Activated CD4-positive, alpha-beta memory T cell treated with anti-CD3 and anti-CD28 coated beads for 36 hours (primary cell): ENCODE measurements around the gene MARVELD1. TPM values are rescaled to one million over a fixed set of nuclear protein-coding genes. Genes with fewer than 3 reads are reported as not detected.
"Not testable (repeated sequence)": the region's sequence is repeated elsewhere in the genome, so short reads cannot be mapped to it uniquely, and the experiment has no call there.

Source experiments
- CTCF ChIA-PET: fragments of 350-600 bp; sonication (Branson Sonifier 250); formaldehyde crosslinking; loops from one replicate; lab custom pipeline; 2021; ENCODE audit warnings: antibody characterized with exemption, inconsistent platforms; lab: Charles Lee
- POLR2A ChIA-PET: fragments of 350-600 bp; sonication (Branson Sonifier 250); formaldehyde crosslinking; loops from one replicate; lab custom pipeline; 2021; ENCODE audit warnings: antibody characterized with exemption; lab: Charles Lee
- DNase-seq: peaks from one replicate; pipeline ENCODE4 v3.0.0-alpha.2; 2020
- H3K27ac Mint-ChIP-seq: one replicate; pipeline ENCODE4 v1.8.0; 2021; ENCODE audit warnings: mixed read lengths
- H3K27me3 Mint-ChIP-seq: one replicate; pipeline ENCODE4 v1.8.0; 2021; ENCODE audit warnings: mixed read lengths
- H3K36me3 Mint-ChIP-seq: one replicate; pipeline ENCODE4 v1.8.0; 2021; ENCODE audit warnings: mixed read lengths
- H3K4me1 Mint-ChIP-seq: one replicate; pipeline ENCODE4 v1.8.0; 2021; ENCODE audit warnings: low read depth, mixed read lengths
- H3K4me3 Mint-ChIP-seq: one replicate; pipeline ENCODE4 v1.8.0; 2021; ENCODE audit warnings: mild to moderate bottlenecking, mixed read lengths
- H3K9me3 Mint-ChIP-seq: one replicate; pipeline ENCODE4 v1.8.0; 2021; ENCODE audit warnings: mixed read lengths
- intact Hi-C: fragments of 100-400 bp; cut with micrococcal nuclease; formaldehyde crosslinking; loops from one replicate; pipeline ENCODE4 v1.15.1; 2023
- total RNA-seq, 2 experiments: library from RNA; stranded (reverse); gene quantifications; one replicate each; pipeline ENCODE4 v1.2.3, GENCODE V29; 2021

The MARVELD1 gene
- total RNA-seq, 2 experiments from 2014 or later, result 2.9 to 4.0 TPM

DNA sequence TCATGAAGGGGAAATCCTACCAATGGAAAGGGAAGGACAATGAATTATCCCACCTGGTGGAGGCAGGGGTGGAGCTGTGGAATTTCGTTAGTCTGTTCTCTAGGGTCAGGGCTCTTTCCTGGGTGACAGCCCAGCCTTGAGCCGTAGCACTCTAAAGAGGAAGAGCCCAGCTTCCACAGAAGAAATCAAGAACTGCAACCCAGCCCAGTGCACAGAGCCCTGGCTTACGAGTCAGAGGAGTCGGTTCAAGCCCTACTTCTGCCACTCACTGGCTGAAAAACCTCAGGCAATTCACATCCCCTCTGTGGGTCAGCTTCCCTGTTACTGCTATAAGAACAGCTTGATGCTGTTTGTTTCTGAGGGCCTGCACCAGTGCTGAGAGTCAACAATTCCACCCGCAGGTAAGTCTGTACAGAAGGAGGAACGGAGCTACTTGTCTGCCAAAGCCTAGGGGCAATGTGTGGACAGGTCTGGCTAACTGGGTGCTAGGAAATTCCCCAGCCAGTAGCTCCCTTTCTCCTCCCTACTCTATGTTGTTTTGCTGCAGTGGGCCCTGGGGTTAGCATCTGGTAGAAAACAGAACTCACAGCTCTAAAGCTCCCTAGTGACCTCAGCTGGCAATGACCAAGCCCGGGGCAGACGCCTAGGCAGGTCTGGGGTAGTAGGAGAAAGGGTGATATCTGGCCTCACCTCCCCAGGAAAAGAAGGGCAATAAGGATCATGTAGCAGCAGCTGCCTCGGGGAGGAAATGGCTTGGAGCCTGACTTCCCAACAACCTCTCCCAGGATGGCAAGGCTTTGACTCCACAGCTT is 29.8 kb upstream of the MARVELD1 start:
- ChIA-PET CTCF (interaction anchor here (0.9 to 1.9 kb wide), 8 partner anchors 14 to 112 kb away, joined by 3 to 12 read pairs (median 4); partner anchors contain the start of gene ZFYVE27), POLR2A (interaction anchor here (1.1 to 1.2 kb wide), 2 partner anchors 10 to 53 kb away, joined by 3 read pairs; partner anchors contain the start of gene ZFYVE27)
- H3K36me3 Mint-ChIP-seq, result no peaks in the 10 kb centered on the region
- no peaks in the 10 kb centered on the region for H3K9me3 Mint-ChIP-seq
- H3K27me3 Mint-ChIP-seq, result no peaks in the 10 kb centered on the region
- intact Hi-C loops, result no loop called here
- no peak overlapping the region for H3K4me3 Mint-ChIP-seq
- peaks cover 14% of the 10 kb centered on the region for H3K4me1 Mint-ChIP-seq
- DNase-seq, result no peak
- no peak overlapping the region for H3K27ac Mint-ChIP-seq

DNA sequence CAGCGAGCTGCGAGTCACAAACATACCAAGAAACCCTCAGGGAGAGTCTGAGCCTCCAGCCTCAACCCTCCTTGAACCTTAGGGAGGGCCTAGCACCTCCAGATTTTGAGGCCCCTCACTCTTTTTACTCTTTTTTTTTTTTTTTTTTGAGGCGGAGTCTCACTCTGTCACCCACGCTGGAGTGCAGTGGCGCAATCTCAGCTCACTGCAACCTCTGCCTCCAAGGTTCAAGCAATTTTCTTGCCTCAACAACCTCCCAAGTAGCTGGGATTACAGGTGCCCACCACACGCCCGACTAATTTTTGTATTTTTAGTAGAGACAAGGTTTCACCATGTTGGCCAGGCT is 29.2 kb upstream of the MARVELD1 start:
- H3K27me3 Mint-ChIP-seq, DNase-seq, H3K9me3 Mint-ChIP-seq, intact Hi-C loops, POLR2A ChIA-PET, H3K27ac Mint-ChIP-seq, H3K4me3 Mint-ChIP-seq, H3K36me3 Mint-ChIP-seq: not testable (repeated sequence)
- CTCF ChIA-PET, result interaction anchor here (0.9 to 1.9 kb wide), 5 partner anchors 17 to 52 kb away, joined by 3 to 12 read pairs (median 3); partner anchors contain the start of gene ZFYVE27
- peaks cover 14% of the 10 kb centered on the region for H3K4me1 Mint-ChIP-seq

- intact Hi-C loops, result loop anchor here (5.0 kb wide), 1 partner anchor 167 kb away; no protein-coding TSS in a partner anchor
- Mint-ChIP-seq H3K4me3 (no peak overlapping the region), H3K4me1 (peaks cover 14% of the 10 kb centered on the region), H3K36me3 (no peaks in the 10 kb centered on the region), H3K9me3 (no peaks in the 10 kb centered on the region), H3K27me3 (no peaks in the 10 kb centered on the region), H3K27ac (no peak overlapping the region)
- CTCF ChIA-PET, result no interaction called here
- POLR2A ChIA-PET, result no interaction called here
- no peak for DNase-seq
Observed at GRCh38 chr10:97684866-97685394, 28.6 kb upstream of the MARVELD1 start.

- Mint-ChIP-seq H3K27ac (no peak overlapping the region), H3K27me3 (no peaks in the 10 kb centered on the region), H3K4me1 (peaks cover 14% of the 10 kb centered on the region), H3K36me3 (no peaks in the 10 kb centered on the region), H3K4me3 (no peak overlapping the region), H3K9me3 (no peaks in the 10 kb centered on the region)
- POLR2A ChIA-PET, result no interaction called here
- CTCF ChIA-PET, result interaction anchor here (0.9 to 4.5 kb wide), 10 partner anchors 9 to 113 kb away, joined by 3 to 51 read pairs (median 8); partner anchors contain the start of genes ANKRD2, MARVELD1 and ZFYVE27
- intact Hi-C loops, result loop anchor here (5.0 kb wide), 1 partner anchor 167 kb away; no protein-coding TSS in a partner anchor
- no peak for DNase-seq
Observed at GRCh38 chr10:97685395-97685958, 28.1 kb upstream of the MARVELD1 start.

- Mint-ChIP-seq H3K4me1 (peaks cover 14% of the 10 kb centered on the region), H3K27me3 (no peaks in the 10 kb centered on the region), H3K36me3 (no peaks in the 10 kb centered on the region), H3K27ac (no peak overlapping the region), H3K4me3 (peak overlapping the region; percentile 77), H3K9me3 (no peaks in the 10 kb centered on the region)
- peak; percentile 31 for DNase-seq
- intact Hi-C loops, result loop anchor here (5.0 kb wide), 1 partner anchor 166 kb away; no protein-coding TSS in a partner anchor
- POLR2A ChIA-PET, result interaction anchor here (1.1 to 2.1 kb wide), 4 partner anchors 28 to 140 kb away, joined by 3 to 12 read pairs (median 7); partner anchors contain the start of genes PI4K2A and ZFYVE27
- CTCF ChIA-PET, result interaction anchor here (0.6 to 4.5 kb wide), 20 partner anchors 10 to 359 kb away, joined by 3 to 51 read pairs (median 4); partner anchors contain the start of genes ANKRD2, MARVELD1 and ZFYVE27
Observed at GRCh38 chr10:97686301-97686961, 27.1 kb upstream of the MARVELD1 start.

GRCh38 chr10:97686962-97687784 is 26.4 kb upstream of the MARVELD1 start, which contains the start of gene AVPI1:
Gene AVPI1, minus strand, starts transcription at chr10:97687241. Its CDS starts 7,336 bp downstream, at chr10:97679905.
- peak within 1 kb of the TSS; percentile 4 for H3K27ac Mint-ChIP-seq
- H3K9me3 Mint-ChIP-seq, result no peaks in the 10 kb centered on the region
- no peaks in the 10 kb centered on the region for H3K36me3 Mint-ChIP-seq
- H3K4me1 Mint-ChIP-seq, result peaks cover 14% of the 10 kb centered on the region
- ChIA-PET POLR2A (interaction anchor here (1.0 to 2.1 kb wide), 5 partner anchors 10 to 141 kb away, joined by 3 to 12 read pairs (median 5); partner anchors contain the start of genes PI4K2A and ZFYVE27), CTCF (interaction anchor here (0.7 to 4.5 kb wide), 18 partner anchors 9 to 358 kb away, joined by 3 to 51 read pairs (median 4); partner anchors contain the start of genes ANKRD2 and ZFYVE27)
- no peaks in the 10 kb centered on the region for H3K27me3 Mint-ChIP-seq
- H3K4me3 Mint-ChIP-seq, result peak within 1 kb of the TSS; percentile 77
- DNase-seq, result peak; percentile 96
- intact Hi-C loops, result loop anchor here (1.0 to 5.0 kb wide), 4 partner anchors 47 to 189 kb away; partner anchors contain the start of genes MMS19, PI4K2A, UBTD1 and ZFYVE27

GRCh38 chr10:97687785-97688781 is 25.4 kb upstream of the MARVELD1 start:
- Mint-ChIP-seq H3K36me3 (no peaks in the 10 kb centered on the region), H3K4me1 (peaks cover 14% of the 10 kb centered on the region), H3K9me3 (no peaks in the 10 kb centered on the region), H3K4me3 (peak overlapping the region; percentile 77), H3K27me3 (no peaks in the 10 kb centered on the region), H3K27ac (peak overlapping the region; percentile 4)
- DNase-seq, result no peak
- POLR2A ChIA-PET, result interaction anchor here (1.0 to 2.1 kb wide), 4 partner anchors 9 to 142 kb away, joined by 3 to 12 read pairs (median 6); partner anchors contain the start of genes PI4K2A and ZFYVE27
- intact Hi-C loops, result loop anchor here (1.0 to 5.0 kb wide), 4 partner anchors 48 to 190 kb away; partner anchors contain the start of genes MMS19, PI4K2A, UBTD1 and ZFYVE27
- CTCF ChIA-PET, result interaction anchor here (0.6 to 4.5 kb wide), 13 partner anchors 11 to 134 kb away, joined by 3 to 51 read pairs (median 5); partner anchors contain the start of gene ZFYVE27

- CTCF ChIA-PET, result interaction anchor here (0.5 to 4.5 kb wide), 4 partner anchors 13 to 163 kb away, joined by 3 to 51 read pairs (median 25); no protein-coding TSS in a partner anchor
- Mint-ChIP-seq H3K4me3 (no peak overlapping the region), H3K4me1 (peaks cover 14% of the 10 kb centered on the region), H3K27ac (no peak overlapping the region), H3K9me3 (no peaks in the 10 kb centered on the region), H3K27me3 (no peaks in the 10 kb centered on the region), H3K36me3 (no peaks in the 10 kb centered on the region)
- DNase-seq, result no peak
- POLR2A ChIA-PET, result no interaction called here
- intact Hi-C loops, result loop anchor here (5.0 kb wide), 1 partner anchor 163 kb away; no protein-coding TSS in a partner anchor
Observed at GRCh38 chr10:97689559-97690020, 23.9 kb upstream of the MARVELD1 start.

DNA sequence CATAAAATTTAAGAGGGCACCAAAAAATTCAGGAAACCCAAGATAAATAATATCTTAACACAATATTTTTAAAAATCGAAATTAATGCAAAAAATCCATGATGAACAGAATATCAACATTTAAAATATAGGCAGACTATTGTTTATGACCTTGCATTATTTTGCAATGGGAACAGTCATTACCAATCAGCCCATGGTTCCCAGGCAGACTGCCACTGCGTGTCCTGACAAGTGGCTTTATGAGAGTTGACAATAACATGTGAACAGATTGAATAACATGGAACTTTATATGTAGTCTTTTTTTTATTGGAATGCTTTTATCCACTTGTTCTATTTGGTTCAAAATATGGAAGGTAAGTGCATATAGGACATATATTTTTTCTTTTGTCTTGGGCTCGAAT is 23.4 kb upstream of the MARVELD1 start:
- no peak overlapping the region for H3K4me3 Mint-ChIP-seq
- H3K9me3 Mint-ChIP-seq, result no peaks in the 10 kb centered on the region
- no peaks in the 10 kb centered on the region for H3K27me3 Mint-ChIP-seq
- POLR2A ChIA-PET, result no interaction called here
- no peak for DNase-seq
- intact Hi-C loops, result no loop called here
- H3K4me1 Mint-ChIP-seq, result peaks cover 12% of the 10 kb centered on the region
- no peaks in the 10 kb centered on the region for H3K36me3 Mint-ChIP-seq
- CTCF ChIA-PET, result interaction anchor here (4.5 kb wide), 1 partner anchor 12 kb away, joined by 47 read pairs; no protein-coding TSS in a partner anchor
- H3K27ac Mint-ChIP-seq, result no peak overlapping the region
